ENCODE data around the gene PLXNB3.
A peak's percentile ranks its signal among the peaks of the same experiment; 100 is the strongest.

Gene PLXNB3

GRCh38 chrX:153766098-153766817, 2.2 kb downstream of the PLXNB3 start (continued):
- TF ChIP-seq, protein P1, sequence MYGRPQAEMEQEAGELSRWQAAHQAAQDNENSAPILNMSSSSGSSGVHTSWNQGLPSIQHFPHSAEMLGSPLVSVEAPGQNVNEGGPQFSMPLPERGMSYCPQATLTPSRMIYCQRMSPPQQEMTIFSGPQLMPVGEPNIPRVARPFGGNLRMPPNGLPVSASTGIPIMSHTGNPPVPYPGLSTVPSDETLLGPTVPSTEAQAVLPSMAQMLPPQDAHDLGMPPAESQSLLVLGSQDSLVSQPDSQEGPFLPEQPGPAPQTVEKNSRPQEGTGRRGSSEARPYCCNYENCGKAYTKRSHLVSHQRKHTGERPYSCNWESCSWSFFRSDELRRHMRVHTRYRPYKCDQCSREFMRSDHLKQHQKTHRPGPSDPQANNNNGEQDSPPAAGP (tag by site-specific recombination; IDR thresholded peaks at IDR 0.05): peak; percentile 82
- no peak for TF ChIP-seq ZNF658 (tag by site-specific recombination; IDR thresholded peaks at IDR 0.05)
- TF ChIP-seq ZNF391 (tag by site-specific recombination; IDR thresholded peaks at IDR 0.05; ENCODE audit: borderline replicate concordance, low read depth): no peak
- no peak for TF ChIP-seq ZNF558 (tag by site-specific recombination; IDR thresholded peaks at IDR 0.05)
- no peak for TF ChIP-seq ZNF248 (tag by site-specific recombination; IDR thresholded peaks at IDR 0.05)
- no peak for TF ChIP-seq ZNF221 (tag by site-specific recombination; IDR thresholded peaks at IDR 0.05; ENCODE audit: borderline replicate concordance)
- TF ChIP-seq, protein P2, sequence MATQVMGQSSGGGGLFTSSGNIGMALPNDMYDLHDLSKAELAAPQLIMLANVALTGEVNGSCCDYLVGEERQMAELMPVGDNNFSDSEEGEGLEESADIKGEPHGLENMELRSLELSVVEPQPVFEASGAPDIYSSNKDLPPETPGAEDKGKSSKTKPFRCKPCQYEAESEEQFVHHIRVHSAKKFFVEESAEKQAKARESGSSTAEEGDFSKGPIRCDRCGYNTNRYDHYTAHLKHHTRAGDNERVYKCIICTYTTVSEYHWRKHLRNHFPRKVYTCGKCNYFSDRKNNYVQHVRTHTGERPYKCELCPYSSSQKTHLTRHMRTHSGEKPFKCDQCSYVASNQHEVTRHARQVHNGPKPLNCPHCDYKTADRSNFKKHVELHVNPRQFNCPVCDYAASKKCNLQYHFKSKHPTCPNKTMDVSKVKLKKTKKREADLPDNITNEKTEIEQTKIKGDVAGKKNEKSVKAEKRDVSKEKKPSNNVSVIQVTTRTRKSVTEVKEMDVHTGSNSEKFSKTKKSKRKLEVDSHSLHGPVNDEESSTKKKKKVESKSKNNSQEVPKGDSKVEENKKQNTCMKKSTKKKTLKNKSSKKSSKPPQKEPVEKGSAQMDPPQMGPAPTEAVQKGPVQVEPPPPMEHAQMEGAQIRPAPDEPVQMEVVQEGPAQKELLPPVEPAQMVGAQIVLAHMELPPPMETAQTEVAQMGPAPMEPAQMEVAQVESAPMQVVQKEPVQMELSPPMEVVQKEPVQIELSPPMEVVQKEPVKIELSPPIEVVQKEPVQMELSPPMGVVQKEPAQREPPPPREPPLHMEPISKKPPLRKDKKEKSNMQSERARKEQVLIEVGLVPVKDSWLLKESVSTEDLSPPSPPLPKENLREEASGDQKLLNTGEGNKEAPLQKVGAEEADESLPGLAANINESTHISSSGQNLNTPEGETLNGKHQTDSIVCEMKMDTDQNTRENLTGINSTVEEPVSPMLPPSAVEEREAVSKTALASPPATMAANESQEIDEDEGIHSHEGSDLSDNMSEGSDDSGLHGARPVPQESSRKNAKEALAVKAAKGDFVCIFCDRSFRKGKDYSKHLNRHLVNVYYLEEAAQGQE (tag by site-specific recombination; IDR thresholded peaks at IDR 0.05): no peak
- no peak for TF ChIP-seq ZSCAN18 (tag by site-specific recombination; IDR thresholded peaks at IDR 0.05)

DNA sequence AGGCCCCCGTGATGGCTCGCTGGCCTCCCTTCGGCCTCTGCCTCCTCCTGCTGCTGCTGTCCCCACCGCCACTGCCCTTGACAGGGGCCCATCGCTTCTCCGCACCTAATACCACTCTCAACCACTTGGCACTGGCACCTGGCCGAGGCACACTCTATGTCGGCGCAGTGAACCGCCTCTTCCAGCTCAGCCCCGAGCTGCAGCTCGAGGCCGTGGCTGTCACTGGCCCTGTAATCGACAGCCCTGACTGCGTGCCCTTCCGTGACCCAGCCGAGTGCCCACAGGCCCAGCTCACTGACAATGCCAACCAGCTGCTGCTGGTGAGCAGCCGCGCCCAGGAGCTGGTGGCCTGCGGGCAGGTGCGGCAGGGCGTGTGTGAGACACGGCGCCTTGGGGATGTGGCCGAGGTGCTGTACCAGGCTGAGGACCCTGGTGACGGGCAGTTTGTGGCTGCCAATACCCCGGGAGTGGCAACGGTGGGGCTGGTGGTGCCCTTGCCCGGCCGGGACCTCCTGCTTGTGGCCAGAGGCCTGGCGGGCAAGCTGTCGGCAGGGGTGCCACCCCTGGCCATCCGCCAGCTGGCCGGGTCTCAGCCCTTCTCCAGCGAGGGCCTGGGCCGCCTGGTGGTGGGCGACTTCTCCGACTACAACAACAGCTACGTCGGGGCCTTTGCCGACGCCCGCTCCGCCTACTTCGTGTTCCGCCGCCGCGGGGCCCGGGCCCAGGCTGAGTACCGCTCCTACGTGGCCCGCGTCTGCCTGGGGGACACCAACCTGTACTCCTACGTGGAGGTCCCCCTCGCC, 3.0 kb downstream of the PLXNB3 start:
- CTCF ChIA-PET: interaction anchor here (0.6 to 6.5 kb wide), 9 partner anchors 14 to 228 kb away, joined by 3 to 63 read pairs (median 3); no protein-coding TSS in a partner anchor
- POLR2A ChIA-PET: interaction anchor here (0.5 to 1.7 kb wide), 7 partner anchors 15 to 204 kb away, joined by 3 to 12 read pairs (median 4); partner anchors contain the start of genes IDH3G, SRPK3 and SSR4
- H3K27ac ChIP-seq (ENCODE audit: extremely low read depth, low read depth, low read length): no peak overlapping the region
- TF ChIP-seq, protein P1 (tag by site-specific recombination; IDR thresholded peaks at IDR 0.05): no peak
- TF ChIP-seq, protein P3, sequence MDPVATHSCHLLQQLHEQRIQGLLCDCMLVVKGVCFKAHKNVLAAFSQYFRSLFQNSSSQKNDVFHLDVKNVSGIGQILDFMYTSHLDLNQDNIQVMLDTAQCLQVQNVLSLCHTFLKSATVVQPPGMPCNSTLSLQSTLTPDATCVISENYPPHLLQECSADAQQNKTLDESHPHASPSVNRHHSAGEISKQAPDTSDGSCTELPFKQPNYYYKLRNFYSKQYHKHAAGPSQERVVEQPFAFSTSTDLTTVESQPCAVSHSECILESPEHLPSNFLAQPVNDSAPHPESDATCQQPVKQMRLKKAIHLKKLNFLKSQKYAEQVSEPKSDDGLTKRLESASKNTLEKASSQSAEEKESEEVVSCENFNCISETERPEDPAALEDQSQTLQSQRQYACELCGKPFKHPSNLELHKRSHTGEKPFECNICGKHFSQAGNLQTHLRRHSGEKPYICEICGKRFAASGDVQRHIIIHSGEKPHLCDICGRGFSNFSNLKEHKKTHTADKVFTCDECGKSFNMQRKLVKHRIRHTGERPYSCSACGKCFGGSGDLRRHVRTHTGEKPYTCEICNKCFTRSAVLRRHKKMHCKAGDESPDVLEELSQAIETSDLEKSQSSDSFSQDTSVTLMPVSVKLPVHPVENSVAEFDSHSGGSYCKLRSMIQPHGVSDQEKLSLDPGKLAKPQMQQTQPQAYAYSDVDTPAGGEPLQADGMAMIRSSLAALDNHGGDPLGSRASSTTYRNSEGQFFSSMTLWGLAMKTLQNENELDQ (tag by site-specific recombination; IDR thresholded peaks at IDR 0.05; ENCODE audit: low read depth): no peak
- TF ChIP-seq HIC1 (tag by site-specific recombination; IDR thresholded peaks at IDR 0.05) (peak; percentile 10; the same call in 1 of the 2 replicates), ZFHX2 (tag by site-specific recombination; conservative IDR thresholded peaks at IDR 0.05) (peak; percentile 31; the same call in 1 of the 2 replicates), EGR2 (tag by site-specific recombination; IDR thresholded peaks at IDR 0.05; ENCODE audit: low read depth) (peak; percentile 13; the same call in 1 of the 2 replicates), ZNF132 (tag by site-specific recombination; IDR thresholded peaks at IDR 0.05; ENCODE audit: borderline replicate concordance) (no peak)
- H3K4me3 ChIP-seq (ENCODE audit: low read depth, low read length): no peak overlapping the region
- H3K36me3 ChIP-seq (ENCODE audit: control insufficient read depth in 2 of 2, insufficient read depth in 1 of 2, low read length in 2 of 2): no peaks in the 10 kb centered on the region
- H3K4me1 ChIP-seq (ENCODE audit: control insufficient read depth, insufficient read depth, low read length): 0 out of 2 replicates have a peak, but pooled peaks cover 3% of the 10 kb centered on the region
- H3K9me3 ChIP-seq (ENCODE audit: control insufficient read depth, insufficient read depth, low read depth, low read length): no peaks in the 10 kb centered on the region
